GM18526 (cell line): Measurements from ENCODE around the gene REL.

Source experiments
- POLR2A ChIP-seq: IDR thresholded peaks from 3 replicates; pipeline ENCODE4 v1.6.1; 2011; ENCODE audit not compliant: insufficient read length; ENCODE audit errors: extremely low read depth

Gene REL

DNA sequence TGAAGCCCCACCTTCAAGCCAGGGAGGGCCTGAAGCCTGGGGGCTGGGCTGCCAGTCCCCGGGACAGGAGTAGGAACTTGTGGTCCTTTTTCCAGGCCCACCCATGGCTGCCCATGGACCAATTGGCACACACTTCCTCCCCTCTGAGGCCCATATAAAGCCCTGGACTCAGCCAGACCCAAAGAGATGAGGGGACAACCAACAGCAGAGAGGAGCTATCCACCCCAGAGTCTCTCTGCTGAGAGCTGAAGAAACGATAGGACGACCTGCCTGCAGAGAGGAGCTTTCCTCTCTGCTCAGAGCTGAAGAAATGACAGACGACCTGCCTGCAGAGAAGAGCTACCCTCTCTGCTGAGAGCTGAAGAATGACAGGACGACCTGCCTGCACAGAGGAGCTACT is 92.3 kb downstream of the REL start:
- TF ChIP-seq POLR2A = no peak

DNA sequence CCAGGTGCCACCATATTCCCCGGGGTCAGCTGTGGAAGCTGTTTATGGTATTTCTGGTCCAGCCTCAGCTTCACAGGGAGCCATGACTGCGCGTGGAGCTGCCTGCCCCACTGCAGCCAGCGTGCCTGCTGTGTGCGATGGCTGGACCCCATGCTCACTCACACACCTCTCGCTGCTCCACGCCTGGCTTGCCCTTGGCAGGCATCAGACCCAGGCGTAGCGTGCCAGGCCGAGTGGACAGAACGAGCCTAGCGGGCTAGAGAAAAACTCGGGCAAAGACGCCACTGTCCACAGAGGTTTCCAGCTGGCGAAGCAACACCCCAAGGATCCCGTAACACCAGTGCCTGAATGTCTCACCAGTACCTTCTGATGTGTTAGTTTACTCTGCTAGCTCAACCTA is 93.3 kb downstream of the REL start:
- TF ChIP-seq POLR2A = no peak
